Rectal smooth muscle tissue (tissue), 1 donor: ENCODE data around the gene RND3.

Source experiments
- H3K27ac ChIP-seq: one replicate; pipeline ENCODE4 v1.7.0; 2013; ENCODE audit warnings: low read depth, low read length, inconsistent platforms
- H3K27me3 ChIP-seq: one replicate; pipeline ENCODE4 v1.7.0; 2013; ENCODE audit warnings: low read length; ENCODE audit not compliant: control insufficient read depth, insufficient read depth
- H3K36me3 ChIP-seq: one replicate; pipeline ENCODE4 v1.7.0; 2013; ENCODE audit warnings: low read length; ENCODE audit not compliant: control insufficient read depth, insufficient read depth
- H3K4me1 ChIP-seq: one replicate; pipeline ENCODE4 v1.7.0; 2013; ENCODE audit warnings: low read length; ENCODE audit not compliant: control insufficient read depth, insufficient read depth
- H3K4me3 ChIP-seq: one replicate; pipeline ENCODE4 v1.7.0; 2013; ENCODE audit warnings: low read length
- H3K9ac ChIP-seq: one replicate; pipeline ENCODE4 v1.7.0; 2013; ENCODE audit warnings: low read length

RND3 gene

DNA sequence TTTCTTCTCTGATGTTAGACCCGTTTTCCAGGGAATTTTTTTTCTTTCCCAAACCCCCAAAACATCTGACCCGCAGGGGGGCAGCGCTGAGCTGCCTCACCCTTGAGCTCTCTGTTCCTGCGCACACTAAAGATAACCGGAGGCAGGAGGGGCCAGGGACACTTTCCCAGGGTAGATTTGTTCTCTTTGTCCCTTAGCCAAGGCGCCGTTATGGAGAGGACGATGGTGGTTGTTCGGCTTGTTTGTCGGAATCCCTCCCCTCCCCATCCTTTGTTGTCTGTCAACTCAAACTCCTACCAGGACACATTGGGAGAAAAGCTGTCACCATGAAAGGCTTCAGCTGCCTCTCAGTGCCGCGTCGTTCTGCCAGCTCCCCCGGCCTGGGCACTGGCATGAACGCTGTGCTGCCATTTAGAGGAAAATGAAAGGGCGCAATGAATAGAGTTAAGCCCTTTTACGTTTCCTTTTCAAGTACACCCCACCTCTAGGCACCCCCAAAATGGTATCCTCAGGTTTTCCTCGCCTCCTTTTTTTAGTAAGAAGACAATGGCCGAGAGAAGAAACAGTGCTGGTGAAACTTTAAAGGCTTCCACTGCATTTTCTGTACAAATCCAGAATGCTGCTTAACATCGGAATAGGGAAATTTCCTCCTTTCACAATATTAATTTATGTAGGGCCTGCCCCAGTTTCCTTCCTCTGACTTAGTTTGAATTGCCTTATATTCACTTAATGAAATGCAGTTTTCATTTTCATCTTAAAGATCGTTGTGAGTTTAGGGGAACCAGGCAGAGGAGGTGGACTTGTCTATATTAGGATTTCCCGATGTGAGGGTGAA, 62.1 kb downstream of the RND3 start:
- H3K36me3 ChIP-seq: no peaks in the 10 kb centered on the region
- H3K9ac ChIP-seq: no peak overlapping the region
- no peaks in the 10 kb centered on the region for H3K27me3 ChIP-seq
- no peak overlapping the region for H3K27ac ChIP-seq
- H3K4me3 ChIP-seq: no peak overlapping the region
- no peaks in the 10 kb centered on the region for H3K4me1 ChIP-seq

GRCh38 chr2:150424406-150424805, 63.1 kb downstream of the RND3 start:
- Histone ChIP-seq H3K9ac (no peak overlapping the region), H3K4me3 (no peak overlapping the region), H3K36me3 (no peaks in the 10 kb centered on the region), H3K27me3 (no peaks in the 10 kb centered on the region), H3K4me1 (no peaks in the 10 kb centered on the region), H3K27ac (no peak overlapping the region)

GRCh38 chr2:150421126-150421651, 66.3 kb downstream of the RND3 start:
- H3K36me3 ChIP-seq: no peaks in the 10 kb centered on the region
- H3K27me3 ChIP-seq: no peaks in the 10 kb centered on the region
- no peaks in the 10 kb centered on the region for H3K4me1 ChIP-seq
- no peak overlapping the region for H3K27ac ChIP-seq
- H3K9ac ChIP-seq: no peak overlapping the region
- H3K4me3 ChIP-seq: no peak overlapping the region

GRCh38 chr2:150418916-150419315, 68.6 kb downstream of the RND3 start:
- Histone ChIP-seq H3K27ac (no peak overlapping the region), H3K27me3 (no peaks in the 10 kb centered on the region), H3K36me3 (no peaks in the 10 kb centered on the region), H3K9ac (no peak overlapping the region), H3K4me3 (no peak overlapping the region), H3K4me1 (no peaks in the 10 kb centered on the region)
